Prostate gland (tissue), 2 donors: ENCODE data around the gene ARHGAP6.

Source experiments
- CTCF ChIP-seq, 4 experiments: fragments of 200-600 bp in 2 of 4; fragments of 450-650 bp in 2 of 4; sonication (generic) in 2 of 4; IDR thresholded peaks; 1 replicate in 3 of 4; 2 replicates in 1 of 4; pipeline ENCODE4 v1.5.1; 2016 to 2019; ENCODE audit warnings: antibody characterized with exemption in 4 of 4, mild to moderate bottlenecking in 2 of 4, moderate library complexity in 2 of 4
- POLR2AphosphoS5 ChIP-seq: sonication (generic); formaldehyde crosslinking; IDR thresholded peaks from one replicate; pipeline ENCODE4 v1.6.1; 2017; ENCODE audit warnings: antibody characterized with exemption

GRCh38 chrX:11665168-11666111 is at the start of gene ARHGAP6:
- no peak for TF ChIP-seq CTCF (IDR thresholded peaks at IDR 0.05)
- TF ChIP-seq POLR2AphosphoS5: no peak
